PC-9 (cell line): Measurements from ENCODE around the gene CROCC. TPM values are rescaled to one million over a fixed set of nuclear protein-coding genes. Genes with fewer than 3 reads are reported as not detected.

Experiments used
- BruUV-seq: library from RNA; stranded (reverse); fragments of 400-500 nt; replicated peaks from 2 replicates; lab custom pipeline; 2021; lab: Mats Ljungman, UMichigan
- CTCF ChIA-PET: fragments of 300-600 bp; sonication (Branson Sonifier 250); formaldehyde crosslinking; loops from one replicate; lab custom pipeline; 2022; ENCODE audit warnings: antibody characterized with exemption; lab: Charles Lee
- POLR2A ChIA-PET: fragments of 300-600 bp; sonication (Branson Sonifier 250); formaldehyde crosslinking; loops from one replicate; lab custom pipeline; 2022; ENCODE audit warnings: antibody characterized with exemption; ENCODE audit not compliant: unreplicated experiment; lab: Charles Lee
- DNase-seq, 2 experiments: peaks; one replicate each; pipeline versions ENCODE4 v3.0.0 to v3.0.0-alpha.2; 2015 to 2022; ENCODE audit warnings: mixed read lengths in 1 of 2
- H2AFZ ChIP-seq: fragments of 200-600 bp; sonication (generic); 2 replicates; pipeline ENCODE4 v1.8.1; 2017; ENCODE audit warnings: antibody characterized with exemption
- H3F3A ChIP-seq: fragments of 200-600 bp; sonication (generic); 2 replicates; pipeline ENCODE4 v1.8.1; 2017; ENCODE audit warnings: antibody characterized with exemption, mild to moderate bottlenecking, low read depth; ENCODE audit not compliant: insufficient read depth
- H3K27ac ChIP-seq: fragments of 200-600 bp; sonication (generic); 2 replicates; pipeline ENCODE4 v1.6.1; 2016; ENCODE audit warnings: mixed run types
- H3K27me3 ChIP-seq: fragments of 200-600 bp; sonication (generic); 2 replicates; pipeline ENCODE4 v1.6.1; 2016; ENCODE audit warnings: low read depth, mixed run types; ENCODE audit not compliant: insufficient read depth
- H3K36me3 ChIP-seq: fragments of 200-600 bp; sonication (generic); 2 replicates; pipeline ENCODE4 v1.6.1; 2016; ENCODE audit warnings: low read depth, mixed run types
- H3K4me1 ChIP-seq: fragments of 200-600 bp; sonication (generic); replicated peaks from 2 replicates; pipeline ENCODE4 v1.6.1; 2016; ENCODE audit warnings: mixed run types; ENCODE audit not compliant: insufficient read depth
- H3K4me2 ChIP-seq: fragments of 200-600 bp; sonication (generic); 2 replicates; pipeline ENCODE4 v1.6.1; 2017; ENCODE audit warnings: mixed run types
- H3K4me3 ChIP-seq: fragments of 200-600 bp; sonication (generic); 2 replicates; pipeline ENCODE4 v1.6.1; 2016; ENCODE audit warnings: mixed run types
- H3K79me2 ChIP-seq: fragments of 200-600 bp; sonication (generic); 2 replicates; pipeline ENCODE4 v1.6.1; 2017; ENCODE audit warnings: low read depth, mixed run types
- H3K9me2 ChIP-seq: fragments of 200-600 bp; sonication (generic); 2 replicates; pipeline ENCODE4 v1.8.1; 2017; ENCODE audit warnings: mild to moderate bottlenecking; ENCODE audit not compliant: insufficient read depth
- H3K9me3 ChIP-seq: fragments of 200-600 bp; sonication (generic); 2 replicates; pipeline ENCODE4 v1.8.1; 2016; ENCODE audit warnings: low read depth; ENCODE audit not compliant: insufficient read depth
- H4K20me1 ChIP-seq: fragments of 200-600 bp; sonication (generic); 2 replicates; pipeline ENCODE4 v1.8.1; 2017; ENCODE audit not compliant: insufficient read depth
- CTCF ChIP-seq: fragments of 200-600 bp; sonication (generic); conservative IDR thresholded peaks from 2 replicates; pipeline ENCODE4 v1.6.1; 2017; ENCODE audit warnings: mixed run types, antibody characterized with exemption, mild to moderate bottlenecking, moderate library complexity
- EZH2 ChIP-seq: fragments of 200-600 bp; sonication (generic); IDR thresholded peaks from 2 replicates; pipeline ENCODE4 v1.8.0; 2017; ENCODE audit warnings: antibody characterized with exemption, low read depth
- intact Hi-C: fragments of 100-400 bp; cut with micrococcal nuclease; formaldehyde crosslinking; loops from one replicate; pipeline ENCODE4 v1.10.0; 2022; ENCODE audit not compliant: unreplicated experiment
- total RNA-seq: library from RNA; stranded (reverse); gene quantifications from 2 replicates; pipeline ENCODE4 v1.2.3, GENCODE V29; 2021

The CROCC gene
- total RNA-seq, 1 experiment from 2014 or later: 18.9 TPM

- Histone ChIP-seq H3K9me2 (no peaks in the 10 kb centered on the region), H3K79me2 (no peaks in the 10 kb centered on the region), H3K27ac (no peak overlapping the region), H4K20me1 (no peaks in the 10 kb centered on the region), H3K4me2 (no peak overlapping the region), H3K4me1 (peaks cover 11% of the 10 kb centered on the region), H3K9me3 (no peaks in the 10 kb centered on the region), H3F3A (peaks cover 10% of the 10 kb centered on the region; the same call in 1 of the 2 replicates), H3K36me3 (no peaks in the 10 kb centered on the region), H2AFZ (no peak overlapping the region), H3K27me3 (no peaks in the 10 kb centered on the region), H3K4me3 (no peak overlapping the region)
- POLR2A ChIA-PET: no interaction called here
- CTCF ChIA-PET: no interaction called here
- DNase-seq: no peak
- intact Hi-C loops: no loop called here
- TF ChIP-seq EZH2: no peak
- no peak for TF ChIP-seq CTCF
- no TSS peak for BruUV-seq
These were observed 59.6 kb downstream of the CROCC start for GRCh38 chr1:16981269-16981849.

GRCh38 chr1:16982902-16983301, 61.2 kb downstream of the CROCC start:
- no TSS peak for BruUV-seq
- no peaks in the 10 kb centered on the region for H3K79me2 ChIP-seq
- H3K36me3 ChIP-seq: no peaks in the 10 kb centered on the region
- no peaks in the 10 kb centered on the region for H3K9me2 ChIP-seq
- H3F3A ChIP-seq: peaks cover 10% of the 10 kb centered on the region; the same call in 1 of the 2 replicates
- H3K4me1 ChIP-seq: peaks cover 11% of the 10 kb centered on the region
- no peaks in the 10 kb centered on the region for H4K20me1 ChIP-seq
- H3K27ac ChIP-seq: no peak overlapping the region
- TF ChIP-seq EZH2 (no peak), CTCF (no peak)
- H3K4me3 ChIP-seq: no peak overlapping the region
- no peak for DNase-seq
- intact Hi-C loops: no loop called here
- no peak overlapping the region for H3K4me2 ChIP-seq
- CTCF ChIA-PET: no interaction called here
- POLR2A ChIA-PET: no interaction called here
- H2AFZ ChIP-seq: no peak overlapping the region
- H3K9me3 ChIP-seq: no peaks in the 10 kb centered on the region
- H3K27me3 ChIP-seq: no peaks in the 10 kb centered on the region

GRCh38 chr1:16983649-16984048, 61.9 kb downstream of the CROCC start:
- Histone ChIP-seq H3K27ac (no peak overlapping the region), H3K4me1 (peaks cover 11% of the 10 kb centered on the region), H3K36me3 (no peaks in the 10 kb centered on the region), H3K79me2 (no peaks in the 10 kb centered on the region), H3K27me3 (no peaks in the 10 kb centered on the region), H3F3A (peaks cover 10% of the 10 kb centered on the region; the same call in 1 of the 2 replicates), H2AFZ (no peak overlapping the region), H3K9me3 (no peaks in the 10 kb centered on the region), H3K4me3 (no peak overlapping the region), H3K4me2 (no peak overlapping the region), H4K20me1 (no peaks in the 10 kb centered on the region), H3K9me2 (no peaks in the 10 kb centered on the region)
- DNase-seq: no peak
- ChIA-PET CTCF (no interaction called here), POLR2A (no interaction called here)
- BruUV-seq: no TSS peak
- no peak for TF ChIP-seq EZH2
- no peak for TF ChIP-seq CTCF
- intact Hi-C loops: no loop called here
